ENCODE data around the gene AGBL4.

DNA sequence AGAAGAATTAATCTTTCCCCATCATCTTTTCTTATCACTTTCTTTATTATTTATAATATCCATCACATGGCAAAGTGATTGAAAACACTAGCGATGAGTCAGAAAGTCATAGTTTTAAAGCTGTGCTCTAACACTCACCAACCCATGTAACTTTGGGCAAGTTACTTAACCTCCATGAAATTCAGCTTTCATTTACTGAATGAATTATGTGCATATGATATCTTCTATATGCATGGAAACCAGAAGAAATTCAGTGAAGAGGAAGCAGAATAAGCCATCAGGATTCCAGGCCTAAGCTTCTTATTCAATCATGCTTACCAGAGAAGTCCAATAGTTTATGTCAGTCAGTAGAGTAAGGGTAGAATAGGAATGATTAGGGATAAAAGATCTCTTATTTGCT lies 300.1 kb downstream of the AGBL4 start:
- TF ChIP-seq ZNF138 (tag by site-specific recombination; IDR thresholded peaks at IDR 0.05; ENCODE audit: borderline replicate concordance) (no peak), CTCF (tag by site-specific recombination; IDR thresholded peaks at IDR 0.05) (no peak)
- TF ChIP-seq, protein P1, sequence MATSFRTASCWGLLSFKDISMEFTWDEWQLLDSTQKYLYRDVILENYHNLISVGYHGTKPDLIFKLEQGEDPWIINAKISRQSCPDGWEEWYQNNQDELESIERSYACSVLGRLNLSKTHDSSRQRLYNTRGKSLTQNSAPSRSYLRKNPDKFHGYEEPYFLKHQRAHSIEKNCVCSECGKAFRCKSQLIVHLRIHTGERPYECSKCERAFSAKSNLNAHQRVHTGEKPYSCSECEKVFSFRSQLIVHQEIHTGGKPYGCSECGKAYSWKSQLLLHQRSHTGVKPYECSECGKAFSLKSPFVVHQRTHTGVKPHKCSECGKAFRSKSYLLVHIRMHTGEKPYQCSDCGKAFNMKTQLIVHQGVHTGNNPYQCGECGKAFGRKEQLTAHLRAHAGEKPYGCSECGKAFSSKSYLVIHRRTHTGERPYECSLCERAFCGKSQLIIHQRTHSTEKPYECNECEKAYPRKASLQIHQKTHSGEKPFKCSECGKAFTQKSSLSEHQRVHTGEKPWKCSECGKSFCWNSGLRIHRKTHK (tag by site-specific recombination; IDR thresholded peaks at IDR 0.05): no peak

All from HEK293 (cell line).